Fibroblast of skin of right biceps (primary cell): ENCODE results near the gene SPAG17.
A peak's percentile ranks its signal among the peaks of the same experiment; 100 is the strongest.
"Not testable (repeated sequence)": the region's sequence is repeated elsewhere in the genome, so short reads cannot be mapped to it uniquely, and the experiment has no call there.

Experiments used
- DNase-seq: peaks from one replicate; pipeline ENCODE4 v3.0.0-alpha.2; 2013

SPAG17 gene

GRCh38 chr1:117967477-117967876 lies 217.6 kb downstream of the SPAG17 start:
- peak; percentile 50 for DNase-seq

- peak; percentile 10 for DNase-seq
These were observed 220.6 kb downstream of the SPAG17 start for GRCh38 chr1:117964290-117965038.

- peak; percentile 15 for DNase-seq
These were observed 225.7 kb downstream of the SPAG17 start for GRCh38 chr1:117959364-117959763.

- DNase-seq, result no peak
These were observed 232.6 kb downstream of the SPAG17 start for GRCh38 chr1:117952386-117952785.

- DNase-seq, result peak; percentile 18
These were observed 242.7 kb downstream of the SPAG17 start for GRCh38 chr1:117942293-117942692.

GRCh38 chr1:117933769-117934168 lies 251.3 kb downstream of the SPAG17 start:
- no peak for DNase-seq

- DNase-seq, result no peak
These were observed 252.5 kb downstream of the SPAG17 start for GRCh38 chr1:117932576-117932975.

- DNase-seq, result no peak
These were observed 254.5 kb downstream of the SPAG17 start for GRCh38 chr1:117930484-117930883.

- no peak for DNase-seq
These were observed 254.9 kb downstream of the SPAG17 start for GRCh38 chr1:117930173-117930447.

- DNase-seq, result peak; percentile 95
These were observed 255.5 kb downstream of the SPAG17 start, which contains the start of the genes GDAP2 and WDR3 for GRCh38 chr1:117929343-117930172. TSS of gene GDAP2 (minus strand) at chr1:117929621. CDS start at chr1:117920357, 9,264 bp downstream. TSS of gene WDR3 (plus strand) at chr1:117929739. CDS start at chr1:117933320, 3,581 bp downstream.

GRCh38 chr1:117928881-117929342 lies 256.1 kb downstream of the SPAG17 start:
- peak; percentile 37 for DNase-seq

GRCh38 chr1:117925981-117926380 lies 259.0 kb downstream of the SPAG17 start:
- no peak for DNase-seq

GRCh38 chr1:117922717-117923116 lies 262.3 kb downstream of the SPAG17 start:
- DNase-seq, result not testable (repeated sequence)

GRCh38 chr1:117921991-117922390 lies 263.0 kb downstream of the SPAG17 start:
- no peak for DNase-seq

- no peak for DNase-seq
These were observed 265.7 kb downstream of the SPAG17 start for GRCh38 chr1:117919376-117919775.

GRCh38 chr1:117911051-117911450 lies 274.0 kb downstream of the SPAG17 start:
- DNase-seq, result no peak

GRCh38 chr1:117905019-117905418 lies 280.0 kb downstream of the SPAG17 start:
- no peak for DNase-seq

GRCh38 chr1:117904485-117904884 lies 280.5 kb downstream of the SPAG17 start:
- DNase-seq, result no peak
